ENCODE results near the gene RBPJ. TPM values are rescaled to one million over a fixed set of nuclear protein-coding genes. Genes with fewer than 3 reads are reported as not detected.

RBPJ gene
- total and polyA plus RNA-seq, 12 donors: 10.1 to 59.1 (median 38.1) TPM

DNA sequence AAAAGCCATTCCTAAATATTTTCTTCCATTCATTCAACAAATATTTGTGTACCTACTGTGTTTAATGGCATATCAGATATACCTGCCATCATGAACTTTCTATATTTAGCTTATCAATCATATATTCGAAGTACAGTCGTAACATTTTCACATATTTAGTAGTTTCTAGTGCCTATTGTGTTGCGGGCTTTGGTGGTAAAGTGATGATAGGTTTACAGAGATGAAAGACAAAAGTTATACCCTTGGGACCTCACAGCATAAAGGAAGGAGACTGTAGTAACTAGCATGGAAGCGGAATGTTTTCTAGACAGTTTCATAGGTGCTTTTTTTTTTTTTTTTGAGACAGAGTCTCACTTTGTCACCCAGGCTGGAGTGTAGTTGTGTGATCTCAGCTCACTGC, 39.5 kb downstream of the RBPJ start:
- Histone ChIP-seq H3K27me3 (no peaks in the 10 kb centered on the region), H3K4me3 (no peak overlapping the region), H3K4me1 (peaks cover 0 to 48% (median 23%) of the 10 kb centered on the region in 9 donors), H3K9me3 (no peaks in the 10 kb centered on the region), H3K36me3 (no peaks in the 10 kb centered on the region), H3K27ac (no peak overlapping the region)
- WGBS, 2 donors: 89 to 90% methylated on average over 4 of the region's 4 CpGs
- DNase-seq (no peak), ATAC-seq (no peak)
- TF ChIP-seq, protein P1, sequence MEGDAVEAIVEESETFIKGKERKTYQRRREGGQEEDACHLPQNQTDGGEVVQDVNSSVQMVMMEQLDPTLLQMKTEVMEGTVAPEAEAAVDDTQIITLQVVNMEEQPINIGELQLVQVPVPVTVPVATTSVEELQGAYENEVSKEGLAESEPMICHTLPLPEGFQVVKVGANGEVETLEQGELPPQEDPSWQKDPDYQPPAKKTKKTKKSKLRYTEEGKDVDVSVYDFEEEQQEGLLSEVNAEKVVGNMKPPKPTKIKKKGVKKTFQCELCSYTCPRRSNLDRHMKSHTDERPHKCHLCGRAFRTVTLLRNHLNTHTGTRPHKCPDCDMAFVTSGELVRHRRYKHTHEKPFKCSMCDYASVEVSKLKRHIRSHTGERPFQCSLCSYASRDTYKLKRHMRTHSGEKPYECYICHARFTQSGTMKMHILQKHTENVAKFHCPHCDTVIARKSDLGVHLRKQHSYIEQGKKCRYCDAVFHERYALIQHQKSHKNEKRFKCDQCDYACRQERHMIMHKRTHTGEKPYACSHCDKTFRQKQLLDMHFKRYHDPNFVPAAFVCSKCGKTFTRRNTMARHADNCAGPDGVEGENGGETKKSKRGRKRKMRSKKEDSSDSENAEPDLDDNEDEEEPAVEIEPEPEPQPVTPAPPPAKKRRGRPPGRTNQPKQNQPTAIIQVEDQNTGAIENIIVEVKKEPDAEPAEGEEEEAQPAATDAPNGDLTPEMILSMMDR (IDR thresholded peaks at IDR 0.05): no peak
- intact Hi-C loops (cut with DNase I): no loop called here

DNA sequence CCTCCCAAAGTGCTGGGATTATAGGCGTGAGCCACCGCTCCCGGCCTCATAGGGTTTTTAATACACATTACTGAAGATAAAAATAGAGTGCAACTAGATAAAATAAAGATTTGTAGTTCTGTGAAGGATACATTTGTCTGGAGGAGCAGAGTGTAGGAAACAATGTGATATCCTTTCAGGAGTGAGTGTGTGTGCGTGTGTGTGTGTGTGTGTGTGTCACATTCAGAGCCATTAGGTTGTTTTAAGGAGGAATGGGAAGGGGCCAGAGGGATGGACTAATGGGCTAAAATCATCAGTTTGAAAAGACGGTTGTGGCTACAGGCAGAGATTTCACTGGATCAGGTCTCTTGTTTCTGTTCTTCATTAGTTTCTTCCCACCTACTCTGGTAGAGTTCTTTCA, 40.0 kb downstream of the RBPJ start:
- H3K9me3 ChIP-seq: no peaks in the 10 kb centered on the region
- no peaks in the 10 kb centered on the region for H3K36me3 ChIP-seq
- H3K27me3 ChIP-seq: no peaks in the 10 kb centered on the region
- no peak overlapping the region for H3K27ac ChIP-seq
- TF ChIP-seq, protein P1 (IDR thresholded peaks at IDR 0.05): no peak
- ATAC-seq (no peak), DNase-seq (no peak)
- intact Hi-C loops (cut with DNase I): no loop called here
- 58 to 75% methylated on average over 5 of the region's 5 CpGs for WGBS, 2 donors
- H3K4me3 ChIP-seq: no peak overlapping the region
- H3K4me1 ChIP-seq: peaks cover 0 to 43% (median 17%) of the 10 kb centered on the region in 9 donors

DNA sequence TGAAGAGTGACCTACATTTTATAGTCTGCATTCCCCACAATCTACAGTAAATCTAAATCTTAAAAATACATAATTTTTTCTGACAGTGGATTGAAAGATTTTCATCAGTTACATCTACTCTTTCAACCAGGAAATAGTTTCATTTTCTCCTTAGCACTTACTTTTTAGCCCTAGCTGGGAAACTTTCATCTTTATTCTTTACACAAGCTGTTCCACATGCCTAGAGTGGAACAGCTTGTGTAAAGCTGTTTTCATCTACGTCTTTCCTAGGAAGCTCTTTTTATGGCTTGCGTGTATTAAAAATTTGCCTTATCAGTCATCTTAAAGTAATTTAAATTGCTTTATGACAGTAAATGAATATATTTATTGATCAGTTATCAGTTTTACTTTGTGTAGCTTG, 40.5 kb downstream of the RBPJ start:
- DNase-seq (no peak), ATAC-seq (no peak)
- Histone ChIP-seq H3K27ac (no peak overlapping the region), H3K4me3 (no peak overlapping the region), H3K9me3 (no peaks in the 10 kb centered on the region), H3K4me1 (peaks cover 0 to 39% (median 12%) of the 10 kb centered on the region in 9 donors), H3K27me3 (no peaks in the 10 kb centered on the region), H3K36me3 (peaks cover 0 to 3% (median 0%) of the 10 kb centered on the region in 9 donors)
- intact Hi-C loops (cut with DNase I): no loop called here
- 86 to 87% methylated on average over 2 of the region's 2 CpGs for WGBS, 2 donors
- TF ChIP-seq, protein P1 (IDR thresholded peaks at IDR 0.05): no peak

DNA sequence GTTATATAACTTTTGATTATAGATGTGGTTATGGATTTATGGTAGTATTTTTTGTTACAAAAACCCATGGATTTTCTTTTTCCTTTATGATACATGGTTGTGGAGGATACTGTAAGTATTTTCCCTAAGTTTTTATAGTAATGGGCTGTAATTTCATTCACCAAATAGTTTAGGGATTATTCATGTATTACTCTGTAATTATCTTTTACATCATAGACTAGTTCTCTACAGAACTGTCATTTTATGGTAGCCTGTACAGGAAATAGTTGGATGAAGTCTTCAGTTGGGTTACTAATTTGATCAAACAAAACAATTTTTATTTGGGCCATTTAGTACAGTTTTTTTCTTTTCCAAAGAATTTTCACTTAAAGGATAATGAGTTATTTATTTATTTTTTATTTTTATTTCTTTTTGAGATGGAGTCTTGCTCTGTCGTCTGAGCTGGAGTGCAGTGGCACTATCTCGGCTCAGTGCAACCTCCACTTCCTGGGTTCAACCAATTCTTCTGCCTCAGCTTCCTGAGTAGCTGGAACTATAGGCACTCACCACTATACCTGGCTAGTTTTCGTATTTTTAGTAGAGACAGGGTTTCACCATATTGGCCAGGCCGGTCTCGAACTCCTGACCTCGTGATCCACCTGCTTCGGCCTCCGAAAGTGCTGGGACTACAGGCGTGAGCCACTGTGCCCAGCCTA, 42.1 kb downstream of the RBPJ start:
- no peak for ATAC-seq
- Histone ChIP-seq H3K4me3 (no peak overlapping the region), H3K4me1 (peaks cover 0 to 35% (median 8%) of the 10 kb centered on the region in 9 donors), H3K9me3 (no peaks in the 10 kb centered on the region), H3K36me3 (peaks cover 0 to 17% (median 0%) of the 10 kb centered on the region in 9 donors), H3K27ac (no peak overlapping the region), H3K27me3 (no peaks in the 10 kb centered on the region)
- DNase-seq: no peak
- WGBS, 2 donors: 95 to 96% methylated on average over 9 of the region's 9 CpGs
- intact Hi-C loops (cut with DNase I): no loop called here
- TF ChIP-seq, protein P1 (IDR thresholded peaks at IDR 0.05): no peak
